Ecto neural progenitor cell (in vitro differentiated cells): ENCODE measurements around the gene ALS2CL.
"Not testable (repeated sequence)": the region's sequence is repeated elsewhere in the genome, so short reads cannot be mapped to it uniquely, and the experiment has no call there.

ENCODE experiments used
- DNase-seq: peaks from one replicate; pipeline ENCODE4 v3.0.0-alpha.2; 2018; ENCODE audit warnings: low spot score

The ALS2CL gene, protein sequence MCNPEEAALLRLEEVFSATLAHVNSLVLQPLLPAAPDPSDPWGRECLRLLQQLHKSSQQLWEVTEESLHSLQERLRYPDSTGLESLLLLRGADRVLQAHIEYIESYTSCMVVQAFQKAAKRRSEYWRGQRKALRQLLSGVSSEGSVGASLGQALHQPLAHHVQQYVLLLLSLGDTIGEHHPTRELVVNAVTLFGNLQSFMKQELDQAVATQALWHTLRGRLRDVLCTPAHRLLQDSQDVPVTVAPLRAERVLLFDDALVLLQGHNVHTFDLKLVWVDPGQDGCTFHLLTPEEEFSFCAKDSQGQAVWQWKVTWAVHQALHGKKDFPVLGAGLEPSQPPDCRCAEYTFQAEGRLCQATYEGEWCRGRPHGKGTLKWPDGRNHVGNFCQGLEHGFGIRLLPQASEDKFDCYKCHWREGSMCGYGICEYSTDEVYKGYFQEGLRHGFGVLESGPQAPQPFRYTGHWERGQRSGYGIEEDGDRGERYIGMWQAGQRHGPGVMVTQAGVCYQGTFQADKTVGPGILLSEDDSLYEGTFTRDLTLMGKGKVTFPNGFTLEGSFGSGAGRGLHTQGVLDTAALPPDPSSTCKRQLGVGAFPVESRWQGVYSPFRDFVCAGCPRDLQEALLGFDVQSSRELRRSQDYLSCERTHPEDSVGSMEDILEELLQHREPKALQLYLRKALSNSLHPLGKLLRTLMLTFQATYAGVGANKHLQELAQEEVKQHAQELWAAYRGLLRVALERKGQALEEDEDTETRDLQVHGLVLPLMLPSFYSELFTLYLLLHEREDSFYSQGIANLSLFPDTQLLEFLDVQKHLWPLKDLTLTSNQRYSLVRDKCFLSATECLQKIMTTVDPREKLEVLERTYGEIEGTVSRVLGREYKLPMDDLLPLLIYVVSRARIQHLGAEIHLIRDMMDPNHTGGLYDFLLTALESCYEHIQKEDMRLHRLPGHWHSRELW

DNA sequence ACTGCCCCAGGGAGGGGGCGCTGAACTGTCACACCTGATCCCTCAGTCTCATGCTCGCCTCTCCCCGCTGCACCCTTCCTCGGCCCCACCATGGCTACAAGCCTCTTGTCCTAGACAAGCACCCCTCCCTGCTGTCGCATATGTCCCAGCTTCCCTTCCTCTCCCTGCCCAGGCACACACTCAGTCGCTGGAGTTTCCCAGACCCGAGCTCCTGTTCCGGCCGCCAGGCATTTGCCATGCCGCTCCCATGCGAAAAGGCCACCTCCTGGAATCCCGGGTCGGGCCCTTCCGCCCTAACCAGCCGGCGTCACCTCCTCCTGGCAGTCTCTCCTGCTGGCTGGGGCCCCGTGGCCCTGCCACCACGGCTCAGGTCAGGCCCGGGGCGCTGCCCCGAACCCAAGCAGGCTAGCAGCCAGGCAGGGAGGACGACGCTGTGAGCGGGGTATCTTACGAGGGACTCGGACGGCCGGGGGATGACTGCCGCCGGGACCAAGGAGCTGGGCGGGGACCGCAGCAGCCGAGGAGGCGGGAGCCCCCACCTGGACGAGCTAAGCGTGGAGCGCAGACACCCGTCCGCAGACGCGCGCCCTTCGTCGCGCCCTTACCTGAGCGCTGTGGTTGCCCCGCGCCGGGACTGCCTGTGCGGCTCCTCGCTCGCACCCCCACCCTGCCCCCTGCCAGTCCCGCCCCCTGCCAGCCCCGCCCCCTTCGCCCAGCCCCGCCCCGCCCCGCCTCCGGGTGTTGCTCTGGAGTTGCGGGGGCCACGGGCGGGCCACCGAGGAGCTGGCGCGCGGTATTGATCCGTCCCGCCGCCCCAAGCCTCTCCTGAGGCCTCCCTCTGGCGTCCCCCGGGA lies at the start of gene ALS2CL:
Gene ALS2CL (minus strand): TSS at position 642 of the 854 bp plus-strand sequence. CDS start 4,239 bp downstream, outside the sequence.
- DNase-seq: peak; percentile 75

DNA sequence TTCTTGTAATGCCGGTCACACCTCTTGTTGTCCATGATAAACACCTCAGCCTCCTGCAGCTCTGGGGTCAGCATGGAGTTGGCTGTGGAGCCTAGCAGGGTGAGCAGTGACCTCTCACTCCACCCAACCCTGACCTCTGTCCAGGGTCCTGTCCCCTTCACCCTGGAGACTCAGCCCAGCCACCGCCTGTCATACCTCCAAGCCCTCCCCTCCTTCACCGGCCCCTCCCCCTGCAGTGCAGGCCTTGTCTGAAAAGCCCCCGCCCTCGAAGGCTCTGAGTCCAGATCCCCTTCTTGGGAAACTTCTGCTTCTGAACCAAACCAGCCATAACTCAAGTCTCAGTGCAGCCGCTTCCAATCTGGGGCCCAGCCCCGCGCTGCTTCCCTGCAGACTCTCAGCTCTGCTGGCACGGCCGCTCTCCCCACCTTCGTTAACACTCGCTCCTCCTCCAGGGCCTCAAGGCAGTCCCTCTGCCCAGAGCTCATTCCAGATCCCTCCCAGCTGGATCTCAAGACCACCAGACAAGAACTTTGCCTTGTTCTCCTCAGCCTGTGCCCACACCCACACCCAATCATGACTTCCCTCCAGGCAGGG lies 49.6 kb upstream of the ALS2CL start:
- peak; percentile 49 for DNase-seq

DNA sequence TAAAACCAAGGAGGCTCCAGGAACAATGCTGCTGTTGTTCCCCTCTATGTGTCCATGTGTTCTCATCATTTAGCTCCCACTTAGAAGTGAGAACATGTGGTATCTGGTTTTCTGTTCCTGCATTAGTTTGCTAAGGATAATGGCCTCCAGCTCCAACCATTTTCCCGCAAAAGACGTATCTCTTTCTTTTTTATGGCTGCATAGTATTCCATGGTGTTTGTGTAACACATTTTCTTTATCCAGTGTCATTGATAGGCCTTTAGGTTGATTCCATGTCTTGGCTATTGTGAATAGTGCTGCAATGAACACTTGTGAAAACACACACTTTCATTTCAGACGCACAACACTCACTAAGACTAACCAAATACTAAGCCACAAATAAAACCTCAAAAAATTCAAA lies 46.1 kb upstream of the ALS2CL start:
- DNase-seq: not testable (repeated sequence)

DNA sequence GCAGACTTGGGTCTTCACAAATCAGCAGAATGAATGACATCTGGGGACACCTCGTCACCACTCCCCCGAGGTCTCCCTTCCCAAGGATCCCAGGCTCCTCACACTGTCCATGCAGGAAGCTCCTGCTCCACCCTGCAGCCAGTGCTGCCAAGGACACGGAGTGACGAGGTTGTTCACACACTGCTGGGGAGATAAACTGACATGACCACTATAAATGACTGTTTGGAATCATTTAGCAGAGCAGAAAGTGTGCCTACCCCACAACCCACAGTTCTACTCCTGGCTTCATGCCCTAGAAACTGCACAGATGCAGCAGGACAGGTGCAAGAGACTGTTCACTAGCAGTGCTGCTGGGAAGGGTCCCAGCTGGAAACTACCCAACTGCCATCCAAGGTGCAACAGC lies 43.9 kb upstream of the ALS2CL start:
- DNase-seq: no peak

DNA sequence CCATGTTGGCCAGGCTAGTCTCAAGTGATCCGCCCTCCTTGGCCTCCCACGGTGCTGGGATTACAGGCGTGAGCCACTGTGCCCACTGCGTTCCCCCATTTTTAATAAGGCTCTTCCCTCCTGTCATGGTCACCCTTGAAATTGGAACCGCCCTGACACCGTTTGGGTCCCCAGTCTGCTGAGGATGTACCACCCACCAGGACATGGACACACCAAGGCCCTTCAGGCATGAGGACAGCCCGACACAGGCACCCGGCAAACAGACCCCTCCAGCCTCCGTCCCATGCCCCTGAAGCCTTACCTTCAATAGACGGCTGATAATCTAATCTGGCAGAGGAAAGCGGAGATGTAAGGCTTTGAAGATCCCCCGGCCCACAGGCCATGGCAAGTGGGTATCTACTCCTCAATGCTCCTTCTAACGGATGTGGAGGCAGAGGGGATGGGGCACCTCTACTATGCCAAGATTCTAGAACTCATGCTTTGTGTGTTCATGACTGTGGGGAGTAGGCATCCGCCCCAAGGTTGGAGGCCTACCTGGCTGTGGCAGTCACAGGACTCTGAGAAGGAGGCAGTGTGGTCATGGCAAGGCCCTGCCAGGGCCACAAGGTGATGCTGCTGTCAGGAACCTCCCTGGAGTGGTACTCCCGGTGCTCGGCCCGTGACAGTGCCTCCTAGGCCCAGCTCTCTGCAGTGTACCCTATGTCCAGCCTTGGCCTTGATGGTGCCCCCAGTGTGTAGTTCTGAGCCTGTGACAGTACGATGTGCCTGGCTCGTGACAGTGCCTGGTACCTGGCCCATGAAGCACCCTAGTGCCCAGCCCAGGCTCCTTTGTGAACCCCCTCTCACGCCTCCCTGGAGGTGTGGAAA lies 42.8 kb upstream of the ALS2CL start:
- no peak for DNase-seq

DNA sequence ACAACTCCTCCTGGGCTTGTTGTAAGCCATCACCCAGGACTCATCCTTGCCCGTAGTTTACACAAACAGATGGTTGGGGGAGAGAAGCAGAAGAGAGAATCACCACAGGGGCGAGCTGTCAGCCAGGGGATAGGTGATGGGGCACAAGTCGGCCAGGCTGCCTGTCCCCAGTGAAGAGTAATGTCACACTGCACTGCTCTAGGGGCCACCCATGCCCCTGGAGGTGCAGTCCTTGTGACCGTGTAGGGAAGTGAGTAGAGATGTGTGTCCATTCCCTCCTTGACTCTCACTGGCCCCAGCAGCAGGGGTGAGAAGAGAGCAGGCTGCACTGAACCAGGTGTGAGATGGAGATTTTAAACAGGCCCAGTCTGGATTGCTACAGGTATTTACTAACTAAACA lies 41.3 kb upstream of the ALS2CL start:
- no peak for DNase-seq

DNA sequence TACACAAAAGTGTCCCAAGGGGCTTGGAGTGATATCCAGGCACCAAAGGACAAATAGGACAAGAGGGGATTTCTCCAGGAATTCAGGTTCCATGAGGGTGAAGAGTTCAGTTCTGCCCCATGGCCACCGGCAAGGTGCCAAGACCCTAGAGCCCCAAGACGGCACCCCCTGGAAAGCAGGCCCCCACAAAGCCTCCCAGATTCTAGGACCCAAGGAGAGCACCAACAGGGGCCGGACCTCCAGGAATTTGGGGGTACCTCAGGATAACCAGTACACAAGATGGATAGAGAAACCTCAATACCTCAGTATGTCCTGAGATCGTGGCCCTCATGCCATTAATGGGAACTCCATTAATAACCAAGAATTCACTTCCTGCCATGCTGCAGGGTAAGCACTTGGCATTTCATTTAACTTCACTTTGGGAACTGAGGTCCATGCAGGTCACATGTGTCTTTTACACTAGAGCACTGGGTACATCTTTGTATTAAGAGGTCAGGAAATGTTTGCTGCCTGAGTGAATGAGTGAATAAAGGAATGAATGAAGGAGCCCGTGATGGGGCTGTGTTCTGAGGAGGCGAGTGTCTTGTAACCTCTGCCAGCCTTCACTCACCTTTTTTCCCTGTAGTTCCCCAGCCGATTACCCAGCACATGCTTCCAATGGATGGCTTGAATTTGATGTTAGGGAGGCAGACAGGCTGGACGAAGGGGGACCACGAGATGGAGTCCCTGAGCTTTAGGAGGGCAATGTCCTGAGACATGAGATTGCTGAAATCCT lies 39.7 kb upstream of the ALS2CL start:
- DNase-seq: no peak

DNA sequence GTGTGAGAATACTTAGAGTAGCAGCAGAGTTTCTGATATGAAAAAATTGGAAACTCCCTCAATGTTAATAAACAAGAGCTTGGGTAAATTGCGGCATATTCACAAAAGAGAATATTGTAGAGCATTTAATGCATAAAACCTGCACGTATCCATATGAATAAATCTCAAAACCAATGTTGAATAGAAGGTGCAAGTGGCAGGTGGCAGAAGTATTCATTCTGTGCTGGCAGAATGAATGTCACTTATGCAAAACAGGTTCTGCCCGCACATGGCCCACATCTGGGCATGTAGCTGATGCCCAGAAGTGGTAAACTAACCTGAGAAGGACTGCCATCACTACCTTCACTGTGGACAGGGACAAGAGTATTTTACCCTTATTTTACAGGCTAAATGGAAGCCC lies 38.3 kb upstream of the ALS2CL start:
- DNase-seq: no peak

DNA sequence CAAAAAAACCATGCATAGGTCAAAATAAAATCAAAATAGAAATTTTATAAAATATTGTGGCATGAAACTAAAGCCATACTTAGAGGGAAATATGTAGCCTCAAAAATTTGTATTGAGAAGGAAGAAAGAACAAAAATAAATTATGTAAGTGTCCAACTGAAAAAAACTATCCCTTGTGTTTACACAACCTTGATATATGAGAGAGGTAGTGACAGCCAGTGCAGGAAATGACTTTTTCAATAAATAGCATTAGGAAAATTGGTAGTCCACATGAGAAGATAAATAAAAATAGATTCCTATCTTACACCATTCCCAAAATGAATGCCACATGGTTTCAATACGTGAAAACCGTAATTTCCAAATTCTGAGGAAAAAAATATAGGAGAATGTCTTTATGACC lies 37.3 kb upstream of the ALS2CL start:
- no peak for DNase-seq

DNA sequence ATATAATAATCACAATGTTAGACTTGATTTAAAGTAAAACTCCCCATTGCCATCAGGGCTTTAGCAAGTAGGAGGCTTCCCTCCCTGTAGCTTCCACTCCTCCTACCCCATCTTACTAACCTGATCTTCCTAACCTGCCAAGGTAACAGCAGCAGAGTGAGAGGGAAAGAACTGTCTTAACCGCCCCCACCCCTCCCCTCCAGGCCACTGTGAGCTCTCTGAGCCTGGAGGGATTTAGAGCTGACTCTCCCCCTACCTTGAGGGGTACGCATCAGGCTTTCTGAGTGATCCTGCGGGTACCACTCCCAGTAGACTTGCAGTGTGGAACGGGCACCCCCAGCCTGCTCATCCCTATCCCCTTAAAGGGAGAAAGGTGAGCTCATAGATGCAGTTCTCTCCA lies 35.6 kb upstream of the ALS2CL start:
- DNase-seq: no peak

DNA sequence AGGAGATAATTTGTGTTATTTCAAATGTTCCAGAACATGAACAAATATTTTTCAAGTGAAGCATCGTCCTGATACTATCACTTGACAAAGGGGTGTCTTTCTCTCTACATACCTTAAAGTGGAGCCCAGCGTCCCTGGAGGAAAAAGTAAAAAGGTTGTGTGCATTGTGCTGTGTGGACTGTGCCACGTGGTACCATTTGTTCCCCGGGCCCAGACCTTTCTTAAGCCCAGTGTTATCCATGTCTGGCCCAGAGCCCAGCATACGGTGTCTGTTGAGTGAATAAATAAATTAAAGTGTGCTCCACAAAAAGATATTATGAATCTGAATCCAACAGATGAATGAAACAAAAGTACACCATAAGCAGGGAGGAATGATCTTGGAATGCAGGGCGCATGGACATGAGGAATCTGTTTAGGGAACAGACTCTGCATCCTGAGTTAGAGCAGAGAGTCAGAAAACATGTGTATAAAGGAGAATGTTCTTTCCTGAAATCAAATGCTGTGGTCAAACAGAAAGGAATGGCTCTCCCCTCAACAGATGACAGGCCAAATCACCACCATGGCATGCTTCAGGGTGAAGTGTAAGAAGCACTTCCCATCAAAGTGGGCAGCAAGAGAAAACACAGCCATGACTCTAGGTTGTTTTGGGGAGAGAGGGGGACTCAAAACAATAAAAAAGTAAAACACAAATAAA lies 32.3 kb upstream of the ALS2CL start:
- DNase-seq: no peak

DNA sequence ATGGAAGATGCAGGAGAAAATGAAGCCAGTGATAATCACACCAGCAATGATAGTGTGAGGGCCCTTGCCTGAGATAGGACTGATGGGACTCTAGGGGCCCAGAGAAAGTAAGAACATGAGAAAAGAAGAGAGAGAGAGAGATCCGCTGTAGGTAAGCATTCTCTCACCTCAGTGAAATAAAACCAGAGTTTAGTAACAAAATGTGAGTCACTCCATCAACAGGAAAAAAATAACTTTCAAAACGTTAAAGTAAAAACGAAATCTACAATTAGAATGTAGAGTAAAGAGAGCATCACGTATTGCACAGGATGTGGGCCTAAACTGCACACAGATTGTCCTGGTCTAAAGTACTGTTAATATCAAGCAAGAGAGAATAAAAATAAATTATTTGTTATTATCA lies 30.9 kb upstream of the ALS2CL start:
- no peak for DNase-seq

DNA sequence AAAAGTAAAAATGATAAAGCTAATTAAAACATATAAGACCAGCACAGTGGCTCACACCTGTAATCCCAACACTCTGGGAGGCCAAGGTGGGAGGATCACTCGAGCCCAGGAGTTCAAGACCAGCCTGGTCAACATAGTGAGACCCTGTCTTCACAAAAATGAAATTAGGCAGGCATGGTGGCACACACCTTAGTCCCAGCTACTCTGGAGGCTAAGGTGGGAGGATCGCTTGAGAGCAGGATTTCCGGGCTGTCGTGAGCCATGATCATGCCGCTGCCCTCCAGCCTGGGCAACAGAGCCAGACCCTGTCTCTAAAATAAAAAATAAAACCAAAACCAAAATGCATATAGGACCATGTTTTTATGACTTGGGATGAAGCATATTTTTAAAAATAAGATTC lies 29.0 kb upstream of the ALS2CL start:
- DNase-seq: no peak

DNA sequence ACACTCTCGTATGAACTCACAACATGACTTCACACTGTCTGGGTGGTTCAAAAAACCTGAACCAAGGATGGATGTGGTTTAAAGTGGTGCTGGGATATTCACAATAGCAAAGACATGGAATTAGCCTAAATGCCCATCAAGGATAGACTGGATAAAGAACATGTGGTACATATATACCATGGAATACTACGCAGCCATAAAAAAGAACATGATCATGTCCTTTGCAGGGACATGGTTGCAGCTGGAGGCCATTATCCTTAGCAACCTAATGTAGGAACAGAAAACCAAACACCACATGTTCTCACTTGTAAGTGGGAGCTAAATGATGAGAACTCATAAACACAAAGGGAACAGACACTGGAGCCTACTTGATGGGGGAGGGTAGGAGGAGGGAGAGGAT lies 27.5 kb upstream of the ALS2CL start:
- no peak for DNase-seq

DNA sequence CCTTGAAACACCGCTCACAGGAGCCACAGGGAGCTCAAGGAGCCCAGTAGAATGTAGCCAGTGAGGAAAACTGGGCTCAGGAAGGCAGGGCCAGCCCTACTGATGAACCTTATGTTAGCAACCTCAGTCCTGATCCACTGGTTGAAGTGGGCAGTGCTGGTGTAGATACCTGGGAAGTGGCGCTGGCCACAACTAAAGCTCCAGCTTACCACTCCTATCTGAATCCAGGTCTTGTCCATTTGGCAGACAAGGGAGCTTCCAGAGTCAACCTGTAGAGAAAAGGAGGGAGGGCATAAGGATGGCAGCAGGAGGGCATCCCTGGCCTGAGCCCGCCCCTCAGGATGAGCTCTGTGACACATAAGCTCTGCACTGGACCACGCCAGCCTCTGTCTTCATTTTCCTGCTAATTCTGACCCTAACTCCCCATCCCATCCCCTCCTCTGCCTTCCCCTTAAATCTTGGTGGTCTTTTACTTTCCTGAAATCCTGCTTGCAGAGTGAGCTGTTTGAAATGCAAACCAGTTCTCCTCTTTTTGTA lies 26.3 kb upstream of the ALS2CL start:
- peak; percentile 33 for DNase-seq

DNA sequence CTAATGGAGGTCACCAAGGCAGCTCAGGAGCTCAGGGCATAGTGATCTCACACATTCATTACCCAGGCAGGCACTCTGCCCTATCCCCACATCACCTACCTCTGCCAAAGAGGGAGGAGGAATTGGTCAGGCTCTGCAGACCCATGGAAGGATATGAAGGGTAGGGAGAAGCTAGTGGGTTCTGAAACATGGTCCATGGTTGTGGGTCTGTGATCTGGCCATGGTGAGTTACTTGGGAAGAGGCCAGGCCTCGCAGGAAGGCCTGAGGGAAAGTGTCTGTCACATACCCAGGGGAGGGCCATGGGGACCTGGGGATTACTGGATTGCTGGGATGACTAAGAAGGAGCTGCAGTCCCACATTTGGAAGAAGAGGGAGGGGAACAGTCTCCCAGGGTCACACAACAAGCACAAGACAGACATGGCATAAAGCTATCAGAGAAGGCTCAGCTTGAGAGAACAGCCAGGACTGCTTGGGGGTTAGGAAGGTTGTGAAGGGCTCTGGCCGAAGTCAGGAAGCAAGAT lies 25.6 kb upstream of the ALS2CL start:
- no peak for DNase-seq

DNA sequence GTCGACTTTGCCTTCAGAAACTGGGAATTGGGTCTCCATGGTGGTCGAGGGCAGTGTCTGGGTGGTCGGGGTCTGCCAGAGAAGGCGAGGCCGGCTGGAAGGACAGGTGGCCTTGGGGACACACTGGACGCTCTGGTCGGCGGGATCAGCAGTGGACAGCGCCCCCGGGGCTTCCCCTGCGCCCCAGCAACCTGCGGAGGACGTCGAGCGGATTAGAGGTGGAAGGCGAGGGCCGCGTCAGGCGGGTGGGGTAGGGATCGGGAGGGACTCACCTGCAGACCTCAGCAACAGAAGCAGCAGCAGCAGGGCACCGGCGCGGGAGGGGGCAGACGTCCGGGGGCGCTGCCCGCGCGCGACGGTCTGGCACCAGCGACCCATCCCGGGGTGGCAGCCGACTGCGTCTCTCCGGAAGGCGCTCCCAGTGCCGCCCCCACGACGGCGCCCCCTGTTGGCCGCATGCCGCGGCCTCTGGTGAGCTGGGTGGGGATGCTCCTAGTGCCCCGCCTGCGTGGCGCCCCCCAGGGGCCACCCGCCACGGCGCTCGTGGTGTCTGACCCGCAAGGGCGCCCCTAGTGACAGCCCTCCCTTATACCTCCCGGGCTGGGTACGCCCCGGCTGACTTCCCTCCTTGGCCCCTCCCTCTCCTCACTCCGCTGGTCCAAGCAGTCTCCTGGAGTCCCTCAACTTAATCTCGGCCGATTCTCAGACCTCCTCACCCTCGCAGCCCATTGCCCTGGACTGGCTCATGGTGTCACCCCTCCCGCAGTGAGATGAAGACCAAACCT lies 24.2 kb upstream of the ALS2CL start, which contains the start of gene PRSS50:
Gene PRSS50 (minus strand): TSS at position 423 of the 785 bp plus-strand sequence. CDS start 45 bp downstream, at position 378.
- peak; percentile 53 for DNase-seq
